CD8-positive, alpha-beta memory T cell (primary cell): Measurements from ENCODE around the gene XRCC3. TPM values are rescaled to one million over a fixed set of nuclear protein-coding genes. Genes with fewer than 3 reads are reported as not detected.
"Not testable (repeated sequence)": the region's sequence is repeated elsewhere in the genome, so short reads cannot be mapped to it uniquely, and the experiment has no call there.

Source experiments
- CTCF ChIA-PET: fragments of 350-600 bp; sonication (Branson Sonifier 250); formaldehyde crosslinking; loops from one replicate; lab custom pipeline; 2021; ENCODE audit warnings: antibody characterized with exemption; lab: Charles Lee
- POLR2A ChIA-PET: fragments of 350-600 bp; sonication (Branson Sonifier 250); formaldehyde crosslinking; loops from one replicate; lab custom pipeline; 2021; ENCODE audit warnings: antibody characterized with exemption; lab: Charles Lee
- DNase-seq, 5 donors: peaks; one replicate each; pipeline versions ENCODE4 v3.0.0 to v3.0.0-alpha.2; 2020 to 2022; ENCODE audit warnings: mixed read lengths in 1 of 5
- H3K27ac ChIP-seq: one replicate; pipeline ENCODE4 v1.7.0; 2013; ENCODE audit warnings: low read depth, mild to moderate bottlenecking, low read length, moderate library complexity
- H3K27me3 ChIP-seq: 2 replicates; pipeline ENCODE4 v1.7.0; 2013; ENCODE audit warnings: low read length, mild to moderate bottlenecking; ENCODE audit not compliant: insufficient read depth, poor library complexity, severe bottlenecking
- H3K36me3 ChIP-seq: 2 replicates; pipeline ENCODE4 v1.7.0; 2013; ENCODE audit warnings: mild to moderate bottlenecking, low read length, moderate library complexity; ENCODE audit not compliant: insufficient read depth
- H3K4me1 ChIP-seq: 2 replicates; pipeline ENCODE4 v1.7.0; 2013; ENCODE audit warnings: mild to moderate bottlenecking, low read length, moderate library complexity; ENCODE audit not compliant: insufficient read depth
- H3K4me3 ChIP-seq: 2 replicates; pipeline ENCODE4 v1.7.0; 2013; ENCODE audit warnings: mild to moderate bottlenecking, low read length
- H3K9me3 ChIP-seq: 2 replicates; pipeline ENCODE4 v1.7.0; 2013; ENCODE audit warnings: mild to moderate bottlenecking, low read length
- H3K27ac Mint-ChIP-seq, 8 donors: one replicate each; pipeline ENCODE4 v1.8.0; 2020 to 2021; ENCODE audit warnings: mixed read lengths in 8 of 8, mild to moderate bottlenecking in 6 of 8, inconsistent platforms in 3 of 8, moderate library complexity in 3 of 8
- H3K27me3 Mint-ChIP-seq, 2 donors: one replicate each; pipeline ENCODE4 v1.8.0; 2020 to 2021; ENCODE audit warnings: mixed read lengths in 2 of 2, mild to moderate bottlenecking in 1 of 2, moderate library complexity in 1 of 2
- H3K36me3 Mint-ChIP-seq, 3 donors: one replicate each; pipeline ENCODE4 v1.8.0; 2020 to 2021; ENCODE audit warnings: mixed read lengths in 3 of 3, inconsistent platforms in 1 of 3, mild to moderate bottlenecking in 1 of 3
- H3K4me1 Mint-ChIP-seq, 3 donors: one replicate each; pipeline ENCODE4 v1.8.0; 2020 to 2021; ENCODE audit warnings: mixed read lengths in 3 of 3, inconsistent platforms in 1 of 3, mild to moderate bottlenecking in 1 of 3
- H3K4me3 Mint-ChIP-seq, 7 donors: one replicate each; pipeline ENCODE4 v1.8.0; 2020 to 2021; ENCODE audit warnings: mixed read lengths in 7 of 7, mild to moderate bottlenecking in 6 of 7, moderate library complexity in 4 of 7, inconsistent platforms in 2 of 7
- H3K9me3 Mint-ChIP-seq, 5 donors: one replicate each; pipeline ENCODE4 v1.8.0; 2020 to 2022; ENCODE audit warnings: mixed read lengths in 5 of 5, mild to moderate bottlenecking in 3 of 5, moderate library complexity in 2 of 5, inconsistent platforms in 1 of 5
- polyA plus RNA-seq: library from polyadenylated mRNA; unstranded; fragments of 300-500 nt; fragmentation: Illumina TruSeq; gene quantifications from one replicate; pipeline ENCODE4 v1.2.3, GENCODE V29; 2021
- total RNA-seq, 2 experiments: library from RNA; stranded (reverse); gene quantifications; one replicate each; pipeline ENCODE4 v1.2.3, GENCODE V29; 2021

XRCC3 gene
- total and polyA plus RNA-seq, 3 experiments from 2014 or later = 4.4 to 59.9 (median 54.4) TPM

DNA sequence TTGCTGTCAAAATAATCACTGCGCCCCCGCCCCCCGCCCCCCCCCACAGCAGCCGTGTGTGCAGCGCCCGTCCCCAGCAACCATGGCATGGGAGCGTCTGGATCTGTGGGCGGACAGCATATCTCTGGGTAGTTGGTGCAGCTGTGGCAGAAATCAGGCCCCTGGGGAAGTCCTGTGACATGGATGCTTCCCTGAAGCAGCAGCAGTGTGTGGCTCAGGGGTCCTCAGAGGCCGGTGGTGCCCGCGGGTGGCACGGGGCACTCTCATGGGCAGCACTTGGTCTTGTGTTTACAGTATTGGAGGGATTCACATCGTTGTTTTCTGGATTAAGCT is 19.2 kb downstream of the XRCC3 start:
- no peak for DNase-seq
- ChIA-PET POLR2A (interaction anchor here (0.8 kb wide), 1 partner anchor 111 kb away, joined by 8 read pairs; no protein-coding TSS in a partner anchor), CTCF (no interaction called here)
- H3K4me3 Mint-ChIP-seq = no peak overlapping the region
- no peaks in the 10 kb centered on the region for H3K9me3 ChIP-seq
- no peaks in the 10 kb centered on the region for H3K4me1 ChIP-seq
- H3K36me3 ChIP-seq = peaks cover 20% of the 10 kb centered on the region
- H3K36me3 Mint-ChIP-seq = peaks cover 0 to 70% (median 0%) of the 10 kb centered on the region in 3 donors
- peak overlapping the region in 4 of 8 donors; percentile 38 to 63 (median 56) for H3K27ac Mint-ChIP-seq
- H3K9me3 Mint-ChIP-seq = no peaks in the 10 kb centered on the region
- H3K4me1 Mint-ChIP-seq = peaks cover 3 to 9% (median 3%) of the 10 kb centered on the region in 3 donors
- no peaks in the 10 kb centered on the region for H3K27me3 Mint-ChIP-seq
- no peaks in the 10 kb centered on the region for H3K27me3 ChIP-seq
- H3K27ac ChIP-seq = no peak overlapping the region
- no peak overlapping the region for H3K4me3 ChIP-seq

DNA sequence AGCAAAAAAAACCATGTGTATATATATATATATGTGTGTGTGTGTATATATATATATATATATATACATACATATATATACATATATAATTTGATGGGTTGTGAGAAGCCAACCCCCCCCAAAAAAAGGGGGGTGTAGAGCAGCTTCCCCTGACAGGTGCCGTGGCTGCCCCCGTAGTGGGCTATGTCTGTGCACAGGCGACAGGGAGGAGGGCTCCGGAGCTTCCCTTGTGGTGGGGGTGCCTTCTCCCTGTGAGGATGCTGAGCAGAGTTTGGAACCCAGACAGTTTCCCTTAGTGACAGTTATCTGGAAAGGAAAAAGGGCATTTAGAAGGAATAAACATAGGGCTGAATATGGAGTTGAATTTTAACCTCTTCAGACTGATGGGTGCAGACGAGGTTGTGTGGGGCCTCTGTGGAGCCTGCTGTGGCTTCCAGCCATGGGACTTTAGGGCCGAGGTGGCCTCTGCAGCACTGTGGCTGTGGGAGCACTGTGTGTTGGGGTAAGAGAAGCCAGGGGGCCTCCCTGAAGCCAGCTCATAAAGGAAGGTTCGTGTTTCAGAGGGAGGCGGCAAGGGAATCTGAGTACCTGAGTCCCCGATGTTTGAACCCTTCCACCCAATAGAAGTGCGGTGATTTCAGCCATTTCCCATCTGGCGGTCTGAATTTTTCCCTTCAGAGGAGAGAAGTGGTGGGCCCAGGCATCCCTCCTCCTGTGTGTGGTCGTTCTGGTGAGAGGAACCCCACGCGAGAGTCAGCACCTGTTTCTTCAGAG is 19.8 kb downstream of the XRCC3 start:
- Mint-ChIP-seq H3K36me3 (peaks cover 0 to 71% (median 0%) of the 10 kb centered on the region in 3 donors), H3K9me3 (no peaks in the 10 kb centered on the region), H3K4me3 (no peak overlapping the region), H3K27ac (peak overlapping the region in 3 of 8 donors; percentile 17 to 84 (median 62)), H3K4me1 (peaks cover 3 to 9% (median 3%) of the 10 kb centered on the region in 3 donors), H3K27me3 (no peaks in the 10 kb centered on the region)
- Histone ChIP-seq H3K4me1 (no peaks in the 10 kb centered on the region), H3K9me3 (no peaks in the 10 kb centered on the region), H3K27me3 (no peaks in the 10 kb centered on the region), H3K4me3 (no peak overlapping the region), H3K27ac (no peak overlapping the region), H3K36me3 (peaks cover 20% of the 10 kb centered on the region)
- POLR2A ChIA-PET = interaction anchor here (0.8 kb wide), 1 partner anchor 111 kb away, joined by 8 read pairs; no protein-coding TSS in a partner anchor
- CTCF ChIA-PET = interaction anchor here (1.0 kb wide), 1 partner anchor 8 kb away, joined by 4 read pairs; no protein-coding TSS in a partner anchor
- DNase-seq = no peak

DNA sequence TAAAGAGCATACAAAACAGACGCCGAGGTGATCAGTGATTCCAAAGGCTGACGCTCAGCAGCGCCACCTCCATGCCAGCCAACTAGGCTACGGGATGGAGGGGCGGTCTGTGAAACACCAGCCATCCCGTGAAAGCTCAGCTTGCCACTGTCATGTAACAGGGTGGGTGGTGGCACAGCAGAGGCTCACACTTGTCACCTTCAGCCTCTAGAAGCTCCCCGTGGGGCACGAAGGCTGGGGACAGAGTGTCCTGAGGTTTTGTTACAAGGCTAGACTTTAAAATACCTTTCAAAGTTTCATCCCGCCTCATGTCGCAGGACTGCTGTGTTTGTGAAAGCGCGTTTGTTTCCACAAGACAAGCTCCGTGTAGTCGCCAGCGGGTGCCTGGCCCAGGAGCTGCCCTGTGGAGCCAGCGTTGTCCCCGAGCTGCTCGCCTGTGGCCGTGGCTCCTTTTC is 20.7 kb downstream of the XRCC3 start:
- H3K4me3 ChIP-seq = no peak overlapping the region
- Mint-ChIP-seq H3K27ac (no peak overlapping the region), H3K27me3 (no peaks in the 10 kb centered on the region), H3K9me3 (no peaks in the 10 kb centered on the region), H3K4me1 (peaks cover 4 to 9% (median 5%) of the 10 kb centered on the region in 3 donors), H3K4me3 (no peak overlapping the region), H3K36me3 (peaks cover 0 to 72% (median under 1%) of the 10 kb centered on the region in 3 donors)
- POLR2A ChIA-PET = interaction anchor here (0.6 to 0.7 kb wide), 4 partner anchors 18 to 108 kb away, joined by 3 to 11 read pairs (median 4); no protein-coding TSS in a partner anchor
- CTCF ChIA-PET = interaction anchor here (1.0 kb wide), 1 partner anchor 9 kb away, joined by 4 read pairs; no protein-coding TSS in a partner anchor
- H3K36me3 ChIP-seq = peaks cover 20% of the 10 kb centered on the region
- no peaks in the 10 kb centered on the region for H3K9me3 ChIP-seq
- DNase-seq = no peak
- no peaks in the 10 kb centered on the region for H3K4me1 ChIP-seq
- no peaks in the 10 kb centered on the region for H3K27me3 ChIP-seq
- no peak overlapping the region for H3K27ac ChIP-seq

DNA sequence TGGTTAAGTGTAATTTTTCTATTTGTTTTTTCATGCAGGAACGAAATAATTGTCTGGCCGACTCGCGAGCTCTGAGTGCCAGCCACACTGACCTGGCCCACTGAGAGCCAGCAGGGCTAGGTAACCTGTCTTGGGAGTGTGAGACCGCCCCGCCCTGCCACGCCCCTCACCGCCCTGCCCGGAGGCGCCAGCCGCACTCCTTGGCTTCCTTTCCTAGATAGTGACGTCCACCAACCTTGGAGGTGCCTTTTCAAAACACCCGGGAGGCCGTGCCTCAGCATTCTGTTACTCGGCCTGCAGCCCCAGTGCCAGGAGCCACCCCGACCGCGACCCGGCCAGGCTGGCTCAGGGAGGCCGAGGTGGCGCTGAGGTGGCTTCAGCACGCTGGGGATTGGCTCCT is 21.7 kb downstream of the XRCC3 start:
- Mint-ChIP-seq H3K27me3 (no peaks in the 10 kb centered on the region), H3K4me3 (no peak overlapping the region), H3K9me3 (no peaks in the 10 kb centered on the region), H3K36me3 (peaks cover 0 to 77% (median 1%) of the 10 kb centered on the region in 3 donors), H3K4me1 (peaks cover 5 to 11% (median 9%) of the 10 kb centered on the region in 3 donors), H3K27ac (no peak overlapping the region)
- peaks cover 20% of the 10 kb centered on the region for H3K36me3 ChIP-seq
- no peaks in the 10 kb centered on the region for H3K4me1 ChIP-seq
- DNase-seq = no peak
- H3K4me3 ChIP-seq = no peak overlapping the region
- ChIA-PET POLR2A (no interaction called here), CTCF (no interaction called here)
- H3K9me3 ChIP-seq = no peaks in the 10 kb centered on the region
- no peak overlapping the region for H3K27ac ChIP-seq
- no peaks in the 10 kb centered on the region for H3K27me3 ChIP-seq

DNA sequence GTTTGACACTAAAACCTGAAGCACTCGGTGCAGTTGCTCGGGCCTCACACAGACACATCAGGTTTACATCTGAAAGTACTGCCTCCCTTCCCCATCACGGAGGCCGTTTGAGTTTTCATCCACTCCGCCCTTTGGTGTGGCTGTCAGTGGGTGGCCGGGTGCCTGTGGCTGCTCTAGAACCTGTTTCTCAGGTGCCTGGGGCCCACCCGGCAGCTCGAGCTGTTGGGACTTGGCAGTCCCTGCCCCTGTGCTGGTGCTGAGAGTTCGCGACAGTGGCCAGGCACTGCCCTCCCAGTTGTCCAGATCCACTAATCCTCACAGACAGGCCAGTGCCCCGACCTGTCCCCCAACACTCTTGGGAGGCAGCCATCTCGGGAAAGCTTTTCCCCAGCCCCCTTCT is 22.4 kb downstream of the XRCC3 start:
- H3K27ac Mint-ChIP-seq = no peak overlapping the region

DNA sequence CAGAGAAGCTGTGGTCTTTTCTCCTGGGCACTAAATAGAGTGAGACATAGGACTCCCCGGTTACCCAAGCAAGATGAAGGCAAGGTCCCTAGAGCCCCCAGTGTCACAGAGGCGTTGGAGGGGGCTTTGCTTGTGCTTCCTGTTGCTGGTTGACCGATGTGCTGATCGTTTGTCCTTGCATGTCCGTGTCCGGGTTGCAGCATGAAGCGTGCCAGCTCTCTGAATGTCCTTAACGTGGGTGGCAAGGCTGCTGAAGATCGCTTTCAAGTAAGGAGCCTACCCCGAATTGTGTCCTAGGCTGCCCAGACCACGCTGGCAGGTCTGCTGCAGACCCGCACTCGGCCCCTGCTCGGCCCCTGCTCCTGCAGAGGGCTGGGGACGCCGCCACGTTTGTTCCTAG is 23.1 kb downstream of the XRCC3 start:
- H3K9me3 Mint-ChIP-seq = no peaks in the 10 kb centered on the region
- Histone ChIP-seq H3K27me3 (no peaks in the 10 kb centered on the region), H3K9me3 (no peaks in the 10 kb centered on the region), H3K4me1 (no peaks in the 10 kb centered on the region), H3K36me3 (peaks cover 20% of the 10 kb centered on the region), H3K27ac (no peak overlapping the region), H3K4me3 (no peak overlapping the region)
- peak overlapping the region in 1 of 8 donors; percentile 33 for H3K27ac Mint-ChIP-seq
- CTCF ChIA-PET = interaction anchor here (1.6 kb wide), 1 partner anchor 209 kb away, joined by 3 read pairs; no protein-coding TSS in a partner anchor
- H3K27me3 Mint-ChIP-seq = no peaks in the 10 kb centered on the region
- POLR2A ChIA-PET = no interaction called here
- H3K4me3 Mint-ChIP-seq = no peak overlapping the region
- H3K36me3 Mint-ChIP-seq = peaks cover 0 to 78% (median 1%) of the 10 kb centered on the region in 3 donors
- DNase-seq = no peak
- H3K4me1 Mint-ChIP-seq = peaks cover 5 to 8% (median 7%) of the 10 kb centered on the region in 3 donors

More for the DNA sequence above, 22.4 kb downstream of the XRCC3 start:
- H3K36me3 ChIP-seq = peaks cover 20% of the 10 kb centered on the region
- no peak overlapping the region for H3K4me3 Mint-ChIP-seq
- H3K27me3 ChIP-seq = no peaks in the 10 kb centered on the region
- H3K4me3 ChIP-seq = no peak overlapping the region
- H3K27me3 Mint-ChIP-seq = no peaks in the 10 kb centered on the region
- peaks cover 5 to 11% (median 9%) of the 10 kb centered on the region in 3 donors for H3K4me1 Mint-ChIP-seq
- H3K9me3 Mint-ChIP-seq = no peaks in the 10 kb centered on the region
- ChIA-PET CTCF (no interaction called here), POLR2A (no interaction called here)
- no peaks in the 10 kb centered on the region for H3K9me3 ChIP-seq
- H3K4me1 ChIP-seq = no peaks in the 10 kb centered on the region
- H3K36me3 Mint-ChIP-seq = peaks cover 0 to 80% (median 1%) of the 10 kb centered on the region in 3 donors
- no peak overlapping the region for H3K27ac ChIP-seq
- no peak for DNase-seq

DNA sequence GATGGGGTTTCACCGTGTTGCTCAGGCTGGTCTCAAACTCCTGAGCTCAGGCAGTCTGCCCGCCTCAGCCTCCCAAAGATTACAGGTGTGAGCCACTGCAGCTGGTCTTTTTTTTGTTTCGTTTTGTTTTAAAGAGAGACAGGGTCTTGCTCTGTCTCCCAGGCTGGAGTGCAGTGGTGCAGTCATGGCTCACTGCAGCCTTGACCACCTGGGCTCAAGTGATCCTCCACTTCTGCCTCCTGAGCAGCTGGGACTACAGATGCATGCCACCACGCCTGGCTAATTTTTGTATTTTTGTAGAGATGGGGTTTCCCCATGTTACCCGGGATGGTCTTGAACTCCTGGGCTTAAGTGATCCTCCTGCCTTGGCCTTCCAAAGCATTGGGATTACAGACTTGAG is 23.6 kb downstream of the XRCC3 start:
- Mint-ChIP-seq H3K36me3 (peaks cover 0 to 78% (median 1%) of the 10 kb centered on the region in 3 donors), H3K27ac (peak overlapping the region in 1 of 8 donors; percentile 33), H3K4me3 (peak overlapping the region in 1 of 7 donors; percentile 27)
- POLR2A ChIA-PET, H3K9me3 ChIP-seq, H3K4me1 ChIP-seq, H3K4me3 ChIP-seq, H3K27me3 Mint-ChIP-seq, H3K27me3 ChIP-seq, DNase-seq, H3K4me1 Mint-ChIP-seq, H3K9me3 Mint-ChIP-seq, H3K27ac ChIP-seq: not testable (repeated sequence)
- CTCF ChIA-PET = interaction anchor here (1.6 kb wide), 1 partner anchor 209 kb away, joined by 3 read pairs; no protein-coding TSS in a partner anchor
- peaks cover 24% of the 10 kb centered on the region for H3K36me3 ChIP-seq

DNA sequence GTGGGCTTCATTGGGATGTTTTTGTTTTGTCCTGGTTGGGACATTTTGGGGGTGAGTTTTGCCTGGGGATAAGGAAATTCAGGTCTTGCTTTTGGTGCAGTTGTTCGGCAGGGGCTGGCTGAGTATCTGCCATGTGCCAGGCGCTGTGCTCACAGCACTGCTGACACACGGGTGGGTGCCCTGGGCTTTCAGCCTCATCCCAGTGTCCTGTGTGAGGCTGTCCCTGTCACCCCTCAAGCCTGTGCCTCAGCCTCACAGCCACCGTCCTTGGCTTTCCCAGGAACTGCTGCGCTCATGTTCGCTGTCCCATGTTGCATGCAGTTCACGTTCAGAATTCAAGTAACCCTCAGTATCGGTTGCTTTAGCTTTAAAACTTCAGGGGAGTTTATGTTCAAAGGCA is 24.9 kb downstream of the XRCC3 start:
- CTCF ChIA-PET = no interaction called here

More for the DNA sequence above, 24.9 kb downstream of the XRCC3 start:
- Histone ChIP-seq H3K27me3 (no peaks in the 10 kb centered on the region), H3K4me3 (no peak overlapping the region), H3K36me3 (peaks cover 35% of the 10 kb centered on the region), H3K27ac (no peak overlapping the region), H3K9me3 (no peaks in the 10 kb centered on the region), H3K4me1 (no peaks in the 10 kb centered on the region)
- Mint-ChIP-seq H3K4me3 (no peak overlapping the region), H3K4me1 (peaks cover 2 to 6% (median 4%) of the 10 kb centered on the region in 3 donors), H3K36me3 (peaks cover 0 to 79% (median 3%) of the 10 kb centered on the region in 3 donors), H3K27ac (peak overlapping the region in 2 of 8 donors; percentile 18 to 33), H3K27me3 (no peaks in the 10 kb centered on the region), H3K9me3 (no peaks in the 10 kb centered on the region)
- no peak for DNase-seq
- POLR2A ChIA-PET = no interaction called here
